Embryonic facial prominence (tissue), 1 donor: ENCODE measurements around the gene PTPRG.
"Not testable (repeated sequence)": the region's sequence is repeated elsewhere in the genome, so short reads cannot be mapped to it uniquely, and the experiment has no call there.

Experiments used
- DNase-seq: peaks from one replicate; pipeline ENCODE4 v3.0.0-alpha.2; 2016; ENCODE audit errors: extremely low spot score

PTPRG gene

GRCh38 chr3:62007036-62007435 lies 445.7 kb downstream of the PTPRG start:
- peak; percentile 22 for DNase-seq

- no peak for DNase-seq
These were observed 449.6 kb downstream of the PTPRG start for GRCh38 chr3:62010989-62011388.

- DNase-seq: no peak
These were observed 450.3 kb downstream of the PTPRG start for GRCh38 chr3:62011666-62012065.

- DNase-seq: no peak
These were observed 452.6 kb downstream of the PTPRG start for GRCh38 chr3:62013951-62014350.

GRCh38 chr3:62015111-62015510 lies 453.7 kb downstream of the PTPRG start:
- no peak for DNase-seq

- DNase-seq: no peak
These were observed 458.5 kb downstream of the PTPRG start for GRCh38 chr3:62019906-62020305.

- no peak for DNase-seq
These were observed 459.3 kb downstream of the PTPRG start for GRCh38 chr3:62020706-62021105.

GRCh38 chr3:62022312-62022711 lies 460.9 kb downstream of the PTPRG start:
- no peak for DNase-seq

GRCh38 chr3:62024882-62025281 lies 463.5 kb downstream of the PTPRG start:
- DNase-seq: no peak

GRCh38 chr3:62025913-62026312 lies 464.5 kb downstream of the PTPRG start:
- no peak for DNase-seq

- DNase-seq: no peak
These were observed 465.9 kb downstream of the PTPRG start for GRCh38 chr3:62027241-62027640.

- DNase-seq: no peak
These were observed 466.4 kb downstream of the PTPRG start for GRCh38 chr3:62027796-62028195.

- no peak for DNase-seq
These were observed 466.9 kb downstream of the PTPRG start for GRCh38 chr3:62028236-62028635.

GRCh38 chr3:62032738-62033137 lies 471.4 kb downstream of the PTPRG start:
- no peak for DNase-seq

GRCh38 chr3:62035402-62036057 lies 474.2 kb downstream of the PTPRG start:
- no peak for DNase-seq

- no peak for DNase-seq
These were observed 475.4 kb downstream of the PTPRG start for GRCh38 chr3:62036726-62037125.

- DNase-seq: not testable (repeated sequence)
These were observed 477.4 kb downstream of the PTPRG start for GRCh38 chr3:62038798-62039197.

- no peak for DNase-seq
These were observed 478.2 kb downstream of the PTPRG start for GRCh38 chr3:62039586-62039985.

- no peak for DNase-seq
These were observed 480.3 kb downstream of the PTPRG start for GRCh38 chr3:62041681-62042080.

- DNase-seq: no peak
These were observed 483.6 kb downstream of the PTPRG start for GRCh38 chr3:62044874-62045411.

- DNase-seq: no peak
These were observed 485.0 kb downstream of the PTPRG start for GRCh38 chr3:62046326-62046725.

GRCh38 chr3:62048577-62048976 lies 487.2 kb downstream of the PTPRG start:
- no peak for DNase-seq

- no peak for DNase-seq
These were observed 487.7 kb downstream of the PTPRG start for GRCh38 chr3:62049033-62049432.

GRCh38 chr3:62051506-62051905 lies 490.1 kb downstream of the PTPRG start:
- DNase-seq: no peak
